ENCODE measurements around the gene CLIP1.
A peak's percentile ranks its signal among the peaks of the same experiment; 100 is the strongest.
"Not testable (repeated sequence)": the region's sequence is repeated elsewhere in the genome, so short reads cannot be mapped to it uniquely, and the experiment has no call there.

Gene CLIP1

GRCh38 chr12:122309564-122310121 lies 112.8 kb downstream of the CLIP1 start:
- DNase-seq = no peak

- DNase-seq = no peak
Measured at GRCh38 chr12:122308811-122309210, 113.7 kb downstream of the CLIP1 start.

GRCh38 chr12:122306407-122306806 lies 116.1 kb downstream of the CLIP1 start:
- DNase-seq = no peak

GRCh38 chr12:122304924-122305323 lies 117.5 kb downstream of the CLIP1 start:
- no peak for DNase-seq

GRCh38 chr12:122303068-122303467 lies 119.4 kb downstream of the CLIP1 start:
- no peak for DNase-seq

- DNase-seq = no peak
Measured at GRCh38 chr12:122298071-122298748, 124.3 kb downstream of the CLIP1 start.

- DNase-seq = no peak
Measured at GRCh38 chr12:122297494-122297893, 125.0 kb downstream of the CLIP1 start.

GRCh38 chr12:122295877-122296276 lies 126.6 kb downstream of the CLIP1 start:
- no peak for DNase-seq

GRCh38 chr12:122293081-122293480 lies 129.4 kb downstream of the CLIP1 start:
- DNase-seq = no peak

- DNase-seq = no peak
Measured at GRCh38 chr12:122291431-122291830, 131.0 kb downstream of the CLIP1 start.

GRCh38 chr12:122283680-122284079 lies 138.8 kb downstream of the CLIP1 start:
- DNase-seq = no peak

GRCh38 chr12:122282061-122282460 lies 140.4 kb downstream of the CLIP1 start:
- DNase-seq = no peak

- DNase-seq = no peak
Measured at GRCh38 chr12:122276242-122276641, 146.2 kb downstream of the CLIP1 start.

GRCh38 chr12:122275459-122275858 lies 147.0 kb downstream of the CLIP1 start:
- no peak for DNase-seq

GRCh38 chr12:122266230-122266901 lies 156.1 kb downstream of the CLIP1 start, which contains the start of gene VPS33A:
Gene VPS33A (minus strand): TSS chr12:122266494. CDS start chr12:122266408, 86 bp downstream.
- peak; percentile 91 for DNase-seq

GRCh38 chr12:122265886-122266229 lies 156.6 kb downstream of the CLIP1 start:
- peak; percentile 64 for DNase-seq

- DNase-seq = no peak
Measured at GRCh38 chr12:122265476-122265875, 157.0 kb downstream of the CLIP1 start.

GRCh38 chr12:122260735-122261134 lies 161.7 kb downstream of the CLIP1 start:
- DNase-seq = not testable (repeated sequence)

- not testable (repeated sequence) for DNase-seq
Measured at GRCh38 chr12:122258939-122259338, 163.5 kb downstream of the CLIP1 start.

- DNase-seq = not testable (repeated sequence)
Measured at GRCh38 chr12:122258462-122258861, 164.0 kb downstream of the CLIP1 start.

- no peak for DNase-seq
Measured at GRCh38 chr12:122250536-122250935, 171.9 kb downstream of the CLIP1 start.

GRCh38 chr12:122250047-122250446 lies 172.4 kb downstream of the CLIP1 start:
- no peak for DNase-seq

GRCh38 chr12:122245553-122245952 lies 176.9 kb downstream of the CLIP1 start:
- DNase-seq = no peak

All from CD4-positive, alpha-beta T cell treated with Interleukin-17A for 4 hours (primary cell).